Cardiac fibroblast (primary cell): ENCODE results near the gene CES5A.
"Not testable (repeated sequence)": the region's sequence is repeated elsewhere in the genome, so short reads cannot be mapped to it uniquely, and the experiment has no call there.

ENCODE experiments used
- DNase-seq, 2 donors: peaks; one replicate each; pipeline versions ENCODE4 v3.0.0 to v3.0.0-alpha.2; 2010; ENCODE audit warnings: low read depth in 2 of 2
- H3K4me3 ChIP-seq, 2 donors: replicated peaks in 1 of 2; 1 replicate in 1 of 2; 2 replicates in 1 of 2; pipeline ENCODE4 v1.5.1; 2011; ENCODE audit warnings: low read depth in 2 of 2, low read length in 2 of 2, mild to moderate bottlenecking in 2 of 2, moderate library complexity in 1 of 2
- TF ChIP-seq, protein P1 (sequence below): IDR thresholded peaks from one replicate; pipeline ENCODE4 v1.5.1; 2011; ENCODE audit warnings: low read depth, mild to moderate bottlenecking, low read length, inconsistent platforms

The CES5A gene

DNA sequence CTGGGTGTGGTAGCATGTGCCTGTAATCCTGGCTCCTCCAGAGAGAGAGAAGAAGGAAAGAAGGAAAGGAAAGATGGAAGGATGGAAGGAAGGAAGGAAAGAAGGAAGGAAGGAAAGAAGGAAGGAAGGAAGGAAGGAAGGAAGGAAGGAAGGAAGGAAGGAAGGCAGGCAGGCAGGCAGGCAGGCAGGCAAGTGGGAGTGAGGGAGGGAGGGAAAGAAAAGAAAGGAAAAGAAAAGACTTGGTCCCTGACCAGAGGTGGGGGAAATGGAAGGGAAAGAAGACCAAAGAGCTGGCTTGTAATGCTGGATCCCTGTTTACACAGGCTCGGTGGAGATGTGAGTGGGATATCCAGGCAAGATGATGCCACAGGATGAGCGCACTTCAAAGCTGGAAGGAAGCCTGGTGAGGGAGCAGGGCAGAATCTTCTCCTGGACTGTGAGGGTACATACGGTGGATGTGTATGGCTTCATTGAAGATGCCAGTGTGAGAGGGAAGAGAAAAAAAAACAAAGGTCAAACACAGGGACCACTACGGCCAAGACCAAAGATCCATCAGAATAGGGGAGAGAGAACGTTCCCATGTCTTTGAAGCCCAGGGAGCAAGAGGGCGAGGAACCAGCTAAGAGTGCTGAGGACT, 44.4 kb downstream of the CES5A start:
- TF ChIP-seq, protein P1, sequence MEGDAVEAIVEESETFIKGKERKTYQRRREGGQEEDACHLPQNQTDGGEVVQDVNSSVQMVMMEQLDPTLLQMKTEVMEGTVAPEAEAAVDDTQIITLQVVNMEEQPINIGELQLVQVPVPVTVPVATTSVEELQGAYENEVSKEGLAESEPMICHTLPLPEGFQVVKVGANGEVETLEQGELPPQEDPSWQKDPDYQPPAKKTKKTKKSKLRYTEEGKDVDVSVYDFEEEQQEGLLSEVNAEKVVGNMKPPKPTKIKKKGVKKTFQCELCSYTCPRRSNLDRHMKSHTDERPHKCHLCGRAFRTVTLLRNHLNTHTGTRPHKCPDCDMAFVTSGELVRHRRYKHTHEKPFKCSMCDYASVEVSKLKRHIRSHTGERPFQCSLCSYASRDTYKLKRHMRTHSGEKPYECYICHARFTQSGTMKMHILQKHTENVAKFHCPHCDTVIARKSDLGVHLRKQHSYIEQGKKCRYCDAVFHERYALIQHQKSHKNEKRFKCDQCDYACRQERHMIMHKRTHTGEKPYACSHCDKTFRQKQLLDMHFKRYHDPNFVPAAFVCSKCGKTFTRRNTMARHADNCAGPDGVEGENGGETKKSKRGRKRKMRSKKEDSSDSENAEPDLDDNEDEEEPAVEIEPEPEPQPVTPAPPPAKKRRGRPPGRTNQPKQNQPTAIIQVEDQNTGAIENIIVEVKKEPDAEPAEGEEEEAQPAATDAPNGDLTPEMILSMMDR, result no peak
- H3K4me3 ChIP-seq, result no peak overlapping the region
- no peak for DNase-seq

DNA sequence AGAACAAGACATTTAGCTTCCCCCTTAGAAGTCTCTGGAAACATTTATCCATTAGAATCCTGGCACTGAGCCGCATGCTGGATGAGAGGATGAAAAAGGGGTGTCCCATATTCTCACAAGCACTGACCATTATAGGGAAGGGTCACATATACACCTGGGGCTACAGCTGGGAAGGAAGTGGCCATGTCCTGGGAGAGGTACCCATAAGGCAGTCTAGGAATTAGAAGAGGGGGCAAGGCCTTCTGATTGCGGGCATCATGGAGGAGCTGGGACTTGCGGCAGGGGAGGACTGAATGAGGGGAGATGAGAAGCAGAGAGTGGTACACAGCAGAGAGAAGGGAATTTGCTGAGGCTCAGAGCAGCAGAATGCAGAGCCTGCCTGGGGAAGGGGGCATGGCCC, 45.9 kb downstream of the CES5A start:
- DNase-seq, H3K4me3 ChIP-seq: not testable (repeated sequence)

DNA sequence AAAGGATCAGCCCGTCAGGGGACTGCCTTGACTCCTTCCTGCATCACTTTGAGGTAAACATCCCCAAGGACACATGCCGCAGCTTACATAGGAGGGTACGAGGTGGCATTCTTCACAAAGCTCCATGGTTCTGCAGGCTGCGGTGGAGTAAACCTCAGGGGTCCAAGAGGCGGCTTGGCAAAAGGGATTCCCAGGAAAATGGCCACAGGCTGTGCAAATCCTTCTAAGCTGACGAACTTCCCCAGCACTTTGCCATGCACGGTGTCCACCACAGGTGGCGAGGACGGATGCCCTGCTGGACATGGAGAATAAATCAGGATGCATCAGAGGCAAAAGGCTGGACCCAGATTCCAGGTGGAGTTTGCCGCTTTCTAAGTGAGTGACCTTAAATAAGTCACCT, 46.5 kb downstream of the CES5A start:
- DNase-seq, result no peak
- no peak overlapping the region for H3K4me3 ChIP-seq
- TF ChIP-seq, protein P1, result no peak

GRCh38 chr16:55825115-55825728, 50.0 kb downstream of the CES5A start:
- TF ChIP-seq, protein P1, result no peak
- no peak for DNase-seq

DNA sequence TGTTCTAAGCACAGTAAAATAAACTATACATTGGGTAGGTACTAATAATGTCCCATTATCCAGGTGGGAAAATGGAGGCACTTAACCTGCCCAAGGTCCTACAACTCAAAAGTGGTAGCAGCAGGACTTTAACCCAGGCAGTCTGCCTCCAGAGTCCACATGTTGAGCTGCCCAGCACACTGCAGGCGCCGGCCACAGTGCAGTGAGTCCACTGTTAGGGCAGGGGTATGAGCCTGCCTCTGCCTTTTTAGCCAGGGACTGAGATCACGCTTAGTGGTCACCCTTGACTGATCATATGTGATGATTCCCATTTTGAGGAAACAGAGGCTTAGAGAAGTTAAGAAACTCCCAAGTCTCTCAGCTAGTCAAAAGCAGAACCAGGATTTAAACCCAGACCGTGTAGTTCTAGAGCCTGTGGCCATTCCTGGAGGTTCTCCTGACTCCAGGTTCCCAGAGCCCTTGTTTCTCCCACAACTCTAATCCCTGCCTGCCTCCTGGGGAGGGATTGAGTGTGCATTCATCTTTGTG, 50.6 kb downstream of the CES5A start:
- no peak overlapping the region for H3K4me3 ChIP-seq
- no peak for DNase-seq
- TF ChIP-seq, protein P1, result no peak

More at GRCh38 chr16:55825115-55825728, 50.0 kb downstream of the CES5A start:
- no peak overlapping the region for H3K4me3 ChIP-seq

GRCh38 chr16:55822280-55822810, 52.8 kb downstream of the CES5A start:
- TF ChIP-seq, protein P1, result no peak
- no peak overlapping the region for H3K4me3 ChIP-seq
- no peak for DNase-seq

- TF ChIP-seq, protein P1, result no peak
- H3K4me3 ChIP-seq, result no peak overlapping the region
- DNase-seq, result no peak
Observed at GRCh38 chr16:55821210-55821609, 54.0 kb downstream of the CES5A start.
